Dedifferentiated amniotic fluid mesenchymal stem cell (primary cell): ENCODE data around the gene SEC14L3.

Experiments used
- DNase-seq: peaks from one replicate; pipeline ENCODE4 v3.0.0-alpha.2; 2016; ENCODE audit errors: extremely low spot score

The SEC14L3 gene

DNA sequence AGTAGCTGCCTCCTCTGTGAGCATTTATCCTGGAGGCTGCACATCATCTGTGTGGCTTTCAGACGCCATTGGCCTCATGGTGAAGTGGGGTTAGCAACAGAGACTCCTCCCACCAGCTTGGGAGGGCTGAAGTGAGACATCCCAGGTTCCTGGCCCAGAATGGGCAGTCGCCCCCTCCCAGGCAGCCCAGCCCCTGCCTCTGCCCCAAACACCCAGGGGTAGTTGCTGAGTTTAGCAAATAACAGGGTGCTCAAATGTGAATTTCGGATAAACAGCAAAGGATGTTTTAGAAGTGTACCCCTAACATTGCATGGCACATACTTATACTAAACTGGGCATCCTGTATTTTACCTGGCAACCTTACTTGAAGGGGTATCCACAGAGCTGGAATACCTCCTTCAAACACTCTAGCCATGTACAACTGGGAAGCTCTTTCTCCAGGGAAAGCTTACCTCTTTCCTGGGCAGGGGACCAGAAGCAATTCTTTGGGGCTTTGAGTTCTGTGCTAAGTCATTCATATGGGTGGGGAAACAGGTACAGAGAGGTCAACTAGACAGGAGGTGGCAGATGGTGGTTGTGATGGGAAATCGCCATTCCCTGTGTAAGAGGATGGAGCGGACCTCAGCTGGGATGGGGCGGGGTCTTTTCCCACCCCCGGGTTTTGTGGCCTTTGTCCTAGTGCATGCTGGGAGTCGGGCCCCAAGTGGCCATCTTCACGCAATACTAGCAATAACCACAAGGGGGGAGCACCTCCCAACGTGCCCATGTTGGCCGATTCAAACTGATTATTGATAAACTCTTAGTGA is 27.0 kb downstream of the SEC14L3 start:
- no peak for DNase-seq

DNA sequence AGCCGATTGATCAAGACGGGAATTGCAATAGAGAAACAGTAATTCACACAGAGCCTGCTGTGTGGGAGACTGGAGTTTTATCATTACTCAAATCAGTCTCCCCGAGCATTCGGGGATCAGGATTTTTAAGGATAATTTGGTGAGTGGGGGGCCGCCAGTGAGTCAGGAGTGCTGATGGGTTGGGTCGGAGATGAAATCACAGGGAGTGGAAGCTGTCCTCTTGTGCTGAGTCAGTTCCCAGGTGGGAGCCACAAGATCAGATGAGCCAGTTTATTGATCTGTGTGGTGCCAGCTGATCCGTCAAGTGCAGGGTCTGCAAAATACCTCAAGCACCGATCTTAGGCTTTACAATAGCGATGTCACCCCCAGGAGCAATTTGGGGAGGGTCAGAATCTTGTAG is 30.7 kb downstream of the SEC14L3 start:
- DNase-seq: no peak

DNA sequence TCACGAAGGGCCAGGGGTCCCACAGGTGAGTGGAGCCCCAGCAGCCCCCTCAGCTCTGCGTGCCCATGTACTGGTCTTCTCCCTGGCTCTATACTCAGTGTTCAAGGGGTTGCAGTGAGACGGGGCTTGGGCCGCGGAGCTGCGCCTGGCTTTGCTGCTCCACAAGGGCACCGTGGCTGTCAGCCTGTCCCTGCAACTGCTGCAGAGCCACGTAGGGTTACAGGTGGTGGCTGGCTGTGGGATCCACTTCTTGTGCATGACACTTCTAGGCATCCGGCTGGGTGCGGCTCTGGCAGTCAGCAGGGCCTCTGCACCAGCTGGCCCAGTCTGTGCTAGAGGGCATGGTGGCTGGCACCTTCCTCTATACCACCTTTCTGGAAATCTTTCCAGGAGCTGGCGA is 32.0 kb downstream of the SEC14L3 start:
- DNase-seq: no peak

DNA sequence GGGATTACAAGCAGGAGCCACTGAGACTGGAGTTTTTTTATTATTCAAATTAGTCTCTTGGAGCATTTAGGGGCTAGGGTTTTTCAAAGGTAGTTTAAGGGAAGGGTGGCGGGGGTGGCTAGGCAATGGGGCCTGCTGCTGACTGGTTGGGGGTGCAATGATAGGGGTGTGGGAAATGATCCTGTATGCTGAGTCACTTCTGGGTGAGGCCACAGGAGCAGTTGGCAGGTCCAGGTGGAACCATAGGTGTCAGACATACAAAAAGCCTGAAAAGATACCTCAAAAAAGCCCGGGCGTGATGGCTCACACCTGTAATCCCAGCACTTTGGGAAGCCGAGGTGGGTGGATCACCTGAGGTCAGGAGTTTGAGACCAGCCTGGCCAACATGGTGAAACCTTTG is 32.6 kb downstream of the SEC14L3 start:
- no peak for DNase-seq

DNA sequence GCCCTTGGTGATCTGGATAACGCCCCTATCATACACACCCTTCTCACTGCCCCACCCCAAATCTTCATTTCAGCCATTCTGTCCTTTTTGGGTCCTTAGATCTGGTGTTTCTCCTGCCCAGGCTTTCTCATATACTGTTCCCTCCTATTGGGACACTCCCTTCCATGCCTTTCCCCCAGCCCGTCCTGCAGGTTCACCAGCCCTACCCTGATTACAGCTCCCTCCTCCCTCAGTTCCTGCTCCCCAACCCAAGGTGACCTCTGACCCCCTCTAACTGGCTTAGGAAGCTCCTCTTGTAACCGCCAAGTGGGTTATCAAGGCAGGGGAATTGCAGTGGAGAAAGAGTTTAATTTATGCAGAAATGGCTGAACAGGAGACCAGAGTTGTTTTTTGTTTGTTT is 33.3 kb downstream of the SEC14L3 start:
- no peak for DNase-seq

DNA sequence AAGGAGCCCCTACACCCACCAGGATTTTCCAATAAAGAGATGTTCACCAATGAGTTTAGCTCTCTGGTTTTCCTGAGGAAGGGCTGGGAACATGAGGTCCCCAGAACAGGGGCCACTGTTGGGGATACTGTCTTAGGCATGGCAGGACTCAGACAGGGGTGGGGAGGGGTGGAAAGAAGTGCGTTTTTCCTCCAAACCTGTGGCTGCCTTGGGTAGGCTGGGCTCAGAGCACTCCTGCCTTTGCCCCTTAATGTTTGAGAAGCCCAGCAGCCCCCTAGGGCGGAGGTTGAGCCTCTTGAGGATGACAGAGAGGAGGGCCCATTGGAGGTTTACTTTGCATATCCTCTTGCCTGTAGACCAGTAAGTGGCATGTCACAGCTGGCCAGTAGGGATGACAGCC is 35.6 kb downstream of the SEC14L3 start:
- DNase-seq: no peak

DNA sequence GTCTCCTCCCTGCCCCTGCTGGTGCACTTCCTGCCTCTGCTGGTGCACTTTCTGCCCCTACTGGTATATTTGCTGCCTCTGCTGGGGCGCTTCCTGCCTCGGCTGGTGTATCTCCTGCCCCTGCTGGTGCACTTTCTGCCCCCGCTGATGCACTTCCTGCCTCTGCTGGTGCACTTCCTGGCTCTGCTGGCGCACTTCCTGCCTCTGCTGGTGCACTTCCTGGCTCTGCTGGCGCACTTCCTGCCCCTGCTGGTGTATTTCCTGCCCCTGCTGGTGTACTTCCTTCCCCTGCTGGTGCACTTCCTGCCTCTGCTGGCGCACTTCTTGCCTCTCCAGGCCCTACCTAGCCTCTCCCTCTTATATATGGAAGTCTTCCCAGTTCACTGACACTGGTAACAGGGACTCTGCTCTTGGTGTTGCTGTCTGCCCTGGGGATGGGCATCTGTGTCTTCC is 36.1 kb downstream of the SEC14L3 start:
- no peak for DNase-seq

DNA sequence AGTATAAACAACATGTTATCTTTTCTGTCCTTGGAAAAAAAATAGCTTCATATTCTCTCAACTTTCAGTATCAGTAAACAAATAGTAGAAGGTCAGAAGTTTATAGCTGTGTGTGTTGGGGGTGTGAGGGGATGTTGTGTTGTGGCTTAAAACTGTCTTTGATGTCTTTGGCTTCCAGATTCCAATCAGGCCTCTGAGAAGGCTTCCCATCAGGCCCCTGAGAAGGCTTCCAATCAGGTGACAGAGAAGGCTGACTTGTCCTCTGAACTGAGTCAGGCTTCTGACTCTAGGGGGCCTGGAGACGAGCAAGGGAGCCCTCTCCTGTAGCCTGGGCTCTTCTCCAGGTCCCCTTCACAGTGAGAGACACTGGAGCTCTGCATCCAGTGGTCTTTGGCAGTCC is 37.0 kb downstream of the SEC14L3 start:
- DNase-seq: no peak

DNA sequence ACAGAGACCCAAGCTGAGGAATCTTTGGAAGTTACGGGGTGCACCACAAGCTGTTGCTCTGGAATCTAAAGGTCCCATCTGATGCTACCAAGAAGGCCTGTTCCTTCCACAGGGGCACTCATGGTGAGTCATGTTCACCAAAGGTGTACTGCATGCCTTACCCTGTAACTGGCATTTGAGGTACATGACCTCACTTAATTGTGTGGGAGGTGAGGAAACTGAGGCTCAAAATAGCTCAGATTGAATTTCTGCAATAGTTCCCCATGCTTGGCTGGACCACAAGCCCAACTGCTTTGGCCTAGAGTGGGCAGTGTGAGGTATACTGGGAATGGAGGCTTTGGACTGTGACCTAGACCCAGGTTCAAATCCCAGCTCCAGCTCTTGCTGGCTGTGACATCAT is 38.0 kb downstream of the SEC14L3 start:
- no peak for DNase-seq

DNA sequence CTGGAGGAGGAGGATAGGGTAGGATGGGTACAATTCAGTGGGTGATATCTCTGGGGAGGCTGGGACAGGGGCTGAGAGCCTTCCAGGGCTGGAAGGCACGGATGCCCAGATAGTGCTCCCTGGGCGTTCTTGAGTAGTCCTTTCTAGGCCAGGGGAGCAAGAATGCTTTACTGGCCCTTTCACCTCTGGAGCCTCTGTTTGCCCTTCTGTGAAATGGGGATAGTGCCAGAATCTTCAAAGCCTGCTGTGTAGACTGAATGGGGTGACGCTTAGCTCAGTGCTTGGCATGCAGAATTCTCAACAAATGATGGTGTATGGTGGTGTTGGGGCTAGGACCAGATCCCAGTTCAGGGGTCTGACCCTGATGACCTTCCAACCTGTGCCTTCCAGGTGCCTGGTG is 38.6 kb downstream of the SEC14L3 start:
- DNase-seq: no peak

DNA sequence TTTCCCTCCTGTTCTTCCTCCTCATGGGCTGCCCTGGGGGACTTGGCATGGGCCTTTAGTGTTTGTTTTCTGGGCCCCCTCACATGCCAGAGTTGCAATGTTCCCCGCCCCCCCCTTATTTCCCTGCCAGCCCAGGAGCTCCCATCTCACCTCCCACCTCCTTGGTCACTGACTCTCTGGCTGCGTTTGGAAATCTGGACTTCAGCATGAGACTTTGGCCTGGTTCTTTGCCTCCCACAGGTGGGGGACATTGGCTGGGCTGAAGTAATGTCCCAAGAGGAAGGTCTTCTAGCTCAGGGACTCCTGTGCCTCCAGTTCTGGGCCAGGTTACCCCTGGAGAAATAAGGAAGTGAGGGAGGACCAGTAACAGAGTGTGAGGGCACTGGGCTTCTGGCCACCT is 39.3 kb downstream of the SEC14L3 start:
- DNase-seq: no peak

DNA sequence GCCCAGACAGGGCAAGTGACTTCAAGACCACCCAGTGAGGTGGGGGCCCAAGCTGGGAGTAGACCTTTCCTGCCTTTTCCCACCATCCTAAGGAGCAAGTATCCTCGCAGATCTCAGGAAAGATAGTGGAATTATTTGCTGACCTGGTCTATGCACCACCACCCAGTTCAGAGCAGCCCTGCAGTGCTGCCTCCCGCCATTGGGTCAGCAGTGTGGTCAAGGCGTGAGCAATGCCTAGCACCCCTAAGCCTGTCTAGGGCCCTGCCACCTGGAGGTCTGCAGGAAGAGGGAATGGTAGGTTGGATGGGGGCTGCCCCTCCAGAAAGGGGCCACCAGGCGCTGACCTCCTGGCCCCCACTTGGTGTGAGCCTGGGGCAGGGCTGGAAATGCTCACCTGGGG is 39.7 kb downstream of the SEC14L3 start:
- DNase-seq: no peak

DNA sequence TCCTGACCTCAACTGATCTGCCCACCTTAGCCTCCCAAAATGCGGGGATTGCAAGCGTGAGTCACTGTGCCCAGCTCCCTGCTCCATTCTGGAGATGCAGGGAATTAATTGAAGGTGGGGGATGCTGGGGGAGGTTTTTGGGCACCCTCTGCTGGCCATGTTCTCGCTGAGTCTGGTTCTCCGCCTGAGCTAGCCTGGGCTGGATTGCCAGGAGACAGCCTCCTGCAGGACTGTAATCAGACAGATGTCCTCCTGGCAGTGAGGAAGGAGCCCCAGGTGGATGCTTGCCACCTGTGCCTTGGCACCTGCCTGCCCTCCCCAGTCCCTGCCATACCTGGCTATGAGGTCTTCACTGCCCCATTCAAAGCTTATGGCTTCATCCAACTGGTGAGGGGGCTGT is 40.9 kb downstream of the SEC14L3 start:
- no peak for DNase-seq

DNA sequence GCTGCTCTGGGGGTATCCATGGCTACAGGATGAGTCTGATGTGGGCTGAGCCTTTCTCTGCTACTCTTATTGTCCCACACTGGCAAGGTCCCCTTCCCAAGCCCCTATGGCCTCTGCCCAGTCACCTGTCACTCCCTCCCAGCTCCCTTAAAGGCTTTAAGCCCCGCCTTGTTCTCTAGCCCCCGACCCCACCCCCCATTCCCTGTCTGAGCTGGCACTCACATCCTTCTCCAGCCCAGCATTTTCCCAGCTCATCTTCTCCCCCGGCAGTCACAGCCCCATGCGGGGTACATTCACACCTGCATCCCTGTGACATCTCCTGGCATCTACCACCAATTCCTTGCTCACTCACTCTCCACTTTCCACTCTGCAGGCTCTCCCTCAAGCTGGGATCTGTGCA is 41.9 kb downstream of the SEC14L3 start:
- DNase-seq: no peak

DNA sequence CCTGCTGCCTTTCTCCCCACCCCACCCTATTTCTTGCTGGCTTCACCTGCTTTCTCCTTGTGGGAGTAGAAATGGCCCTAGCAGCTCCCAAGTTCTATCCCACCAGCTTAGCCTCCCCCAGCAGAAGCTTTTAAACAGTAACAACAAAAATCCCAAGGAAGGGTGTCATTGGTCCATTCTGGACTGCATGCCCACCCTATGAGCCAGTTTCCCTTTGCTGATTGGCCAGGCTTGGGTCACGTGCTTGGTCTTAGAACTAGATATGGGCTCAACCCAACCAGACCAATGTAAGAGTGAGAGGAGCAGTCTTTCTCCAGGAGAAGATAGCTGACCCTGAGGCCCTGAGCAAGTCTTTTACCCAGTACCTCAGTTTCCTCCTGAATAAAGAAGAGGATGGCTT is 43.9 kb downstream of the SEC14L3 start:
- DNase-seq: no peak

DNA sequence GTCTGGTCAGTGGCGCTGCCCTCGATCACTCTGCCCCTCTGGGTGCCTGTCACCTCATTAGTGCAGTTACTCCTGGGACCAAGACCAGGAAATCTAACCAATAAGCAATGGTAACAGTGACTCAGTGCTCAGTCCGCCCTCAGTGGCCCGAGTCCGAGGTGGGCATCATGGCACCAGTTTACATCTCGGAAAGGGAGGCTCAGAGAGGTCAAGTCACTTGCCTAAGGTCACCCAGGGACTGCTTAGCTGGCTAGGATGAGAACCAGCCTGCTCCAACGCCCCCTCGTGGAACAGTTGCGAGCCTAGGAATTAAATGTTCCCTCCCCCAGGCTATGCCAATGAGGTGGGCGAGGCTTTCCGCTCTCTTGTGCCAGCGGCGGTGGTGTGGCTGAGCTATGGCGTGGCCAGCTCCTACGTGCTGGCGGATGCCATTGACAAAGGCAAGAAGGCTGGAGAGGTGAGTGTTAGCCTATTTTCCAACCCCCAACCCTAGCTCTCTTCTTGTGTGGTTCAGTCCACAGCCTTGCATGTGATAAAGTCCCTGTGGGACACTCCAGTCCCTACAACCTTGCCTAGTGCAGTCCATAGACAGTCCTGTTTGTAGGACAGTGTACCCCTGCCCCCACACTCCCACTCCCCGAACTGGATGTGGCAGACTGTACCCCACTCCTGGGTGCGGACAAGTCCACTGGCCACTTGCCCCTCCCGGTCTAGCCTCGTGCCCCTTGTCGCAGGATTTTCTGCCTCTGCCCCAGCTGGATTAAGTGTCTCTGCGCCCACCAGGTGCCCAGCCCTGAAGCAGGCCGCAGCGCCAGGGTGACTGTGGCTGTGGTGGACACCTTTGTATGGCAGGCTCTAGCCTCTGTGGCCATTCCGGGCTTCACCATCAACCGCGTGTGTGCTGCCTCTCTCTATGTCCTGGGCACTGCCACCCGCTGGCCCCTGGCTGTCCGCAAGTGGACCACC is 45.1 kb downstream of the SEC14L3 start:
- DNase-seq: peak; percentile 55

DNA sequence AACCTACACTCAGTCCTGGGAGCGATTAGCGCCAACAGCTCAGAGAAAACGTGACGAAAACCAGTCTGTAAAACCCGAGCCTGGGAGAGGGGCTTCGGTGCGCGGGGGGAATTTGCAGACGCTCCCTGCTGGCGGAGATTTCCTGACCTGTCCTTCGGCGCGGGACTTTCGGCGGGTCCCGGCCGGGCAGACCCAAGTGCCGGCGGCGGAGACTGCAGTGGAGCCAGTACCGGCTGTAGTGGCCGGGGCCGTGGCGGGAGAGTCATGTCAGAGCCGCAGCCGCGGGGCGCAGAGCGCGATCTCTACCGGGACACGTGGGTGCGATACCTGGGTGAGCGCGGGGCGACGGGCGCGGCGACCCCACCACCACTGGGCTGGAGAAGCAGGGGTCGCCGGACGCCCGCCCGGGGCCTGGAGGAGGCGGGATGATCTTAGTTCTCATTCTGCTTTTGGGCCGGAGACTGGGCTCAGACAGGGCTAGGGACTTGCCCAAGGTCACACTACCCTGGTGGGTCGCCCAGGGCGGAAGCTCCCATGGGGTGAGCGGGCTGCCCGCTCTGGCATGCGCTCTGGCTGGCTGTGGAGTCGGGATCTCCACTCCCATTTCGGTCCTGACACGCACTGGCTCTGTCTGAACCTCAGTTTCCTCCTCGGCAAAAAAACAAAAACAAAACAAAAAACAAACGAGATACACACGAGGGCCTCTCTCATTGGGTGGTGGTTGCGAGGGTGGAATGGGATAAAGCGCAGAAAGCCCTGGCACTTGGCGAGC is 46.0 kb downstream of the SEC14L3 start, which contains the start of gene MTFP1:
MTFP1 (plus strand) TSS at position 153 of the 772 bp plus-strand sequence; CDS start at position 265, 112 bp downstream.
- DNase-seq: peak; percentile 19

DNA sequence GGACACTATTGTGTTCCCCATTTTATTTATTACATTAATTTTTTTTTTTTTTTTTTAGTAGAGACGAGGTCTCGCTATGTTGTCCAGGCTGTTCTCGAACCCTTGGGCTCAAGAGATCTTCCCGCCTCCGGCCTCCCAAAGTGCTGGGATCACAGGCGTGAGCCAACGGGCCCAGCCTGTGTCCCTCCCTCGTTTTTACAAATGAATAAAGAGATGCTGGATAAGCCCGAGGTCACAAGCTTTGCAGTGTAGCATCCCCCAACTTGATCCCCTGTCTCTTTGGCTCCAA is 46.5 kb downstream of the SEC14L3 start:
- no peak for DNase-seq

DNA sequence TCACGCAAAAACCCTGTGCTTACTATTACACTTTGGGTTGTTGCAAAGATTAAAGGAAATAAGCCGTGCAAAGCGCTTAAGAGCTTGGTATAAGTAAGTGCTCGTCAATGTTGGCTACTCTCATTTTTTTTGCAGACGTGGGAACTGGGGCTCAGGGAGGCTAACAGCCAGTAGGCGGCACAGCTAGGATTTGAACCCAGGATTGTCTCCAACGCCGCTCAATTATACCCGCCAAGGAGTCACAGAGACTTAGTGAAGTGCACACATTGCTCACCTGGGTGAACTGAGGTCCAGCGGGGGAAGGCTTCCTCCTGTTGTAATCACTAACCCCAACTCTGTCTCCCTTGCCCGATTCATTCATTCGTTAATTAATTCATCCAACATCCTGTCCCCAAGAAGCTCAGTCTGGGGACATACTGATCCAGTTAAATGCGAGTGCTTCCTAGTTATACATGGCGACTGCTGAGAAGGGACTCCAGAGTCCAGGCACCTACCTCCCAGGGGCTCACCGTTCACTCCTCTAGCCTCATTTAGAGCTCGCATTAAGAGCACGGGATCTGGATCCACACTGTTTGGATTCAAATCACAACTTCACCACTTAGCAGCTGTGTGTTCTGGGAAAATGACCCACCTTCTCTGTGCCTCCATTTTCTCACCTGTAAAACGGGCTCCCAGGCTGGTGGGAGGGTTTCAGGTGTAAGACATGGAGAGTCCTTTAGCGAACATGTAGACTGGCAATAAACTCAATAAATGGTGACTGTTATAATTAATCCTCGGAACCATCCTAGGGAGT is 47.1 kb downstream of the SEC14L3 start:
- DNase-seq: no peak

DNA sequence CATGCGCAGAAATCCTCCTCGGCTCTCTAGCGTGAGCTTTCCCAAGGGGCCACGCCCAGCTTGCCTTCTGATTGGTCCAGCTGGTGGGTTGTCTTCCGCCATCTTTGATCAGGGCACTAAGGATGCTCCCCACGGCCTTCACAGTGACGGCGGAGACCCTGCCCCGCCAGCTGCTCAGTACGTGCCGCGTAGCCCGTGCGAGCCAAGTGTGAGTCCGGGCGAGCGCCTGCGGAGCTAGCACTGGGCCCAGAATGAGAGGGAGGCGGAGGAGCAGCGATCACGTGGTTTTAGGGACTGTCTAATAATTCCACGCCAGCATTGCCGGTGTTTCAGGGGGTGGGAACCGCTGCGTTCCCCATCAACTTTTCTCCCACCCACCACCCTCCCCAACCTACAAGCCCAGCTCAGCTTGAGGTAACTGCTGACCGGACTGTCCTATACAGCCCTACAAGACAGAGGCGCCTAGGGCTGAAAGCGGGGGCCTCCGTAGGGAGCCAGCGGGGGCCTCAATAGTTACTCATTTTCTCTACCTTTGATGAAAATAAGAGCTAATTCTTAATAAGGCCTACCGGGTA is 47.8 kb downstream of the SEC14L3 start:
- DNase-seq: peak; percentile 99
